Measurements from ENCODE around the gene DNAI1.

DNAI1 gene

DNA sequence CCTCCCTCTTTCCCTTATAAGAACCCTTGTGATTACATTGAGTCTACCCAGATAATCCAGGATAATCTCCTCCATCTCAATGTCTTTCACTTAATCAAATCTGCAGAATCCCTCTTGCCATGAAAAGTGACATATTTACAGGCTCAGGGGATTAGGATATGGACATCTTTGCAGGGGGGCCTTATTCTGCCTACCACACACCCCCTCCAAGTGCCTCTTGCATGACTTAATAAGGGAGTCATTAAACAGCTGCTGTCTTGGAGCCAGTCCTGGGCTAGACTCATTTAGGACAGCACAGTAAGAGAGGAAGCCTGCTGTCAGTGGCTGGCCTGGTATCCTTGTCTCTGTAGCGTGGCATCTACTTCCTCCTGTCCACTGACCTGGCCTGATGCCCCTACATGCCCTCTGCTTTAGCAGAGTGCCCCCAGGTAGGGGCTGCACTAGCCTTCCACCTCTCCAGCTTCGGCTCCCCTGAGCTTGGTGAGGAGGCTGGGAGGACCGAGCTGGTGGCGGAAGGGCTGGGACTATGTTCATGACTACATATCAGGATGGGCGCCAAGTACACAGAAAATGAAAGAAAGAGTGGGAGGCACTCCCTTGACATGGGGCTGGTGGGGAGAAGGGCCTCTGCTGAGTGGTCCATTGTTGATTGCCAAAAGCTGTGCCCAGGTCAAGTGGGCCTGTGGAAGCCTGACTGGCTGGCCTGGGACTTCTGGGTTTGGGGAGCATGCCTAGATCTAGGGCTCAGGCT, 46.9 kb downstream of the DNAI1 start:
- Histone ChIP-seq H3K9ac (ENCODE audit: low read length) (no peak overlapping the region), H3K36me3 (ENCODE audit: low read length) (no peaks in the 10 kb centered on the region), H2AFZ (ENCODE audit: low read depth, low read length, severe bottlenecking) (no peak overlapping the region), H3K4me3 (ENCODE audit: insufficient read depth, low read length, poor library complexity, severe bottlenecking) (no peak overlapping the region), H3K79me2 (ENCODE audit: insufficient read depth, low read length) (no peaks in the 10 kb centered on the region), H3K27me3 (ENCODE audit: low read length) (no peaks in the 10 kb centered on the region), H3F3A (ENCODE audit: insufficient read depth) (no peaks in the 10 kb centered on the region), H3K9me2 (replicated peaks; ENCODE audit: insufficient read depth, low read length) (no peaks in the 10 kb centered on the region), H3K9me3 (ENCODE audit: insufficient read depth, low read length) (no peaks in the 10 kb centered on the region), H4K20me1 (ENCODE audit: low read depth, low read length) (no peaks in the 10 kb centered on the region), H3K4me2 (ENCODE audit: low read depth, low read length, poor library complexity, severe bottlenecking) (no peak overlapping the region), H3K27ac (ENCODE audit: low read depth, low read length) (no peak overlapping the region)
- TF ChIP-seq, protein P1, sequence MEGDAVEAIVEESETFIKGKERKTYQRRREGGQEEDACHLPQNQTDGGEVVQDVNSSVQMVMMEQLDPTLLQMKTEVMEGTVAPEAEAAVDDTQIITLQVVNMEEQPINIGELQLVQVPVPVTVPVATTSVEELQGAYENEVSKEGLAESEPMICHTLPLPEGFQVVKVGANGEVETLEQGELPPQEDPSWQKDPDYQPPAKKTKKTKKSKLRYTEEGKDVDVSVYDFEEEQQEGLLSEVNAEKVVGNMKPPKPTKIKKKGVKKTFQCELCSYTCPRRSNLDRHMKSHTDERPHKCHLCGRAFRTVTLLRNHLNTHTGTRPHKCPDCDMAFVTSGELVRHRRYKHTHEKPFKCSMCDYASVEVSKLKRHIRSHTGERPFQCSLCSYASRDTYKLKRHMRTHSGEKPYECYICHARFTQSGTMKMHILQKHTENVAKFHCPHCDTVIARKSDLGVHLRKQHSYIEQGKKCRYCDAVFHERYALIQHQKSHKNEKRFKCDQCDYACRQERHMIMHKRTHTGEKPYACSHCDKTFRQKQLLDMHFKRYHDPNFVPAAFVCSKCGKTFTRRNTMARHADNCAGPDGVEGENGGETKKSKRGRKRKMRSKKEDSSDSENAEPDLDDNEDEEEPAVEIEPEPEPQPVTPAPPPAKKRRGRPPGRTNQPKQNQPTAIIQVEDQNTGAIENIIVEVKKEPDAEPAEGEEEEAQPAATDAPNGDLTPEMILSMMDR (IDR thresholded peaks at IDR 0.05; ENCODE audit: insufficient read depth, low read length, poor library complexity, severe bottlenecking) = no peak
- no peak for TF ChIP-seq EZH2phosphoT487 (conservative IDR thresholded peaks at IDR 0.05; ENCODE audit: low read length)

DNA sequence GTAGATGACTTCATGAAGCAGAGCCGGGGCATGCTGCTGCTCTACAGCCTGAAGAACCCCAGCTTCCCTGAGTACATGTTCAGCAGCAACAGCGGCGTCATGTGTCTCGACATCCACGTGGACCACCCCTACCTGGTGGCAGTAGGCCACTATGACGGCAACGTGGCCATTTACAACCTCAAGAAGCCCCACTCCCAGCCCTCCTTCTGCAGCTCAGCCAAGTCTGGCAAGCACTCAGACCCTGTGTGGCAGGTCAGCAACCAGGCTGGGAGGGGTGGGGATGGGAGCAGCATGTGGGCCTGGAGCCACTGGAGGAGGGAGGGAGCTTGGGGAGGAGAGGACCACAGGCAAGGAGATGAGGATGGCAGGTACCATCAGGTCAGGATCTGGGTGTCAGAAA, 48.0 kb downstream of the DNAI1 start:
- no peaks in the 10 kb centered on the region for H3K9me3 ChIP-seq (ENCODE audit: insufficient read depth, low read length)
- TF ChIP-seq EZH2phosphoT487 (conservative IDR thresholded peaks at IDR 0.05; ENCODE audit: low read length) = no peak
- TF ChIP-seq, protein P1 (IDR thresholded peaks at IDR 0.05; ENCODE audit: insufficient read depth, low read length, poor library complexity, severe bottlenecking) = no peak
- H3K4me3 ChIP-seq (ENCODE audit: insufficient read depth, low read length, poor library complexity, severe bottlenecking) = no peak overlapping the region
- H3K4me2 ChIP-seq (ENCODE audit: low read depth, low read length, poor library complexity, severe bottlenecking) = no peak overlapping the region
- H3K27ac ChIP-seq (ENCODE audit: low read depth, low read length) = no peak overlapping the region
- H3K36me3 ChIP-seq (ENCODE audit: low read length) = no peaks in the 10 kb centered on the region
- H4K20me1 ChIP-seq (ENCODE audit: low read depth, low read length) = no peaks in the 10 kb centered on the region
- H2AFZ ChIP-seq (ENCODE audit: low read depth, low read length, severe bottlenecking) = no peak overlapping the region
- no peaks in the 10 kb centered on the region for H3K27me3 ChIP-seq (ENCODE audit: low read length)
- no peaks in the 10 kb centered on the region for H3F3A ChIP-seq (ENCODE audit: insufficient read depth)
- H3K9me2 ChIP-seq (replicated peaks; ENCODE audit: insufficient read depth, low read length) = no peaks in the 10 kb centered on the region
- no peak overlapping the region for H3K9ac ChIP-seq (ENCODE audit: low read length)
- no peaks in the 10 kb centered on the region for H3K79me2 ChIP-seq (ENCODE audit: insufficient read depth, low read length)

- Histone ChIP-seq H3K9ac (ENCODE audit: low read length) (no peak overlapping the region), H3K79me2 (ENCODE audit: insufficient read depth, low read length) (no peaks in the 10 kb centered on the region), H4K20me1 (ENCODE audit: low read depth, low read length) (no peaks in the 10 kb centered on the region), H2AFZ (ENCODE audit: low read depth, low read length, severe bottlenecking) (no peak overlapping the region), H3K36me3 (ENCODE audit: low read length) (no peaks in the 10 kb centered on the region), H3F3A (ENCODE audit: insufficient read depth) (no peaks in the 10 kb centered on the region), H3K27ac (ENCODE audit: low read depth, low read length) (no peak overlapping the region), H3K4me2 (ENCODE audit: low read depth, low read length, poor library complexity, severe bottlenecking) (no peak overlapping the region), H3K27me3 (ENCODE audit: low read length) (no peaks in the 10 kb centered on the region), H3K4me3 (ENCODE audit: insufficient read depth, low read length, poor library complexity, severe bottlenecking) (no peak overlapping the region), H3K9me3 (ENCODE audit: insufficient read depth, low read length) (no peaks in the 10 kb centered on the region), H3K9me2 (replicated peaks; ENCODE audit: insufficient read depth, low read length) (no peaks in the 10 kb centered on the region)
- TF ChIP-seq EZH2phosphoT487 (conservative IDR thresholded peaks at IDR 0.05; ENCODE audit: low read length) = no peak
- TF ChIP-seq, protein P1 (IDR thresholded peaks at IDR 0.05; ENCODE audit: insufficient read depth, low read length, poor library complexity, severe bottlenecking) = no peak
These were observed 49.0 kb downstream of the DNAI1 start for GRCh38 chr9:34507556-34507955.

All from SU-DHL-6 (cell line).